H9 (cell line): ENCODE data around the gene COMT. TPM values are rescaled to one million over a fixed set of nuclear protein-coding genes. Genes with fewer than 3 reads are reported as not detected.

Experiments used
- DNase-seq: peaks from one replicate; pipeline ENCODE4 v3.0.0-alpha.2; 2017
- H2AFZ ChIP-seq: one replicate; pipeline ENCODE4 v1.6.1; 2013; ENCODE audit warnings: mild to moderate bottlenecking, low read length, control low read depth, moderate library complexity
- H2AK5ac ChIP-seq: 2 replicates; pipeline ENCODE4 v1.6.1; 2013; ENCODE audit warnings: low read length, control low read depth, mixed read lengths; ENCODE audit not compliant: insufficient read length
- H2BK120ac ChIP-seq: one replicate; pipeline ENCODE4 v1.6.1; 2013; ENCODE audit warnings: low read depth, mild to moderate bottlenecking, low read length, control low read depth, inconsistent platforms; ENCODE audit not compliant: poor library complexity, severe bottlenecking
- H2BK12ac ChIP-seq: 2 replicates; pipeline ENCODE4 v1.6.1; 2013; ENCODE audit warnings: low read length, control low read depth, mixed read lengths, low read depth; ENCODE audit not compliant: insufficient read length
- H2BK15ac ChIP-seq: 2 replicates; pipeline ENCODE4 v1.6.1; 2013; ENCODE audit warnings: low read depth, low read length, control low read depth
- H2BK20ac ChIP-seq: one replicate; pipeline ENCODE4 v1.6.1; 2013; ENCODE audit warnings: low read depth, mild to moderate bottlenecking, low read length, control low read depth, inconsistent platforms; ENCODE audit not compliant: poor library complexity, severe bottlenecking
- H2BK5ac ChIP-seq: 2 replicates; pipeline ENCODE4 v1.6.1; 2013; ENCODE audit warnings: low read length, control low read depth, mixed read lengths; ENCODE audit not compliant: insufficient read length
- H3K14ac ChIP-seq: 2 replicates; pipeline ENCODE4 v1.6.1; 2013; ENCODE audit warnings: low read length, control low read depth; ENCODE audit not compliant: insufficient read depth
- H3K18ac ChIP-seq: 2 replicates; pipeline ENCODE4 v1.6.1; 2013; ENCODE audit warnings: low read depth, mild to moderate bottlenecking, mixed read lengths, low read length, control low read depth; ENCODE audit not compliant: insufficient read length
- H3K23ac ChIP-seq: 2 replicates; pipeline ENCODE4 v1.6.1; 2013; ENCODE audit warnings: low read length, control low read depth, mixed read lengths, low read depth; ENCODE audit not compliant: insufficient read length
- H3K23me2 ChIP-seq: 2 replicates; pipeline ENCODE4 v1.6.1; 2013; ENCODE audit warnings: low read depth, mild to moderate bottlenecking, mixed read lengths, low read length, control low read depth; ENCODE audit not compliant: insufficient read length, poor library complexity, severe bottlenecking
- H3K27ac ChIP-seq: 2 replicates; pipeline ENCODE4 v1.5.1; 2013; ENCODE audit warnings: low read length, control low read depth, mixed read lengths, low read depth; ENCODE audit not compliant: insufficient read length
- H3K27me3 ChIP-seq: 2 replicates; pipeline ENCODE4 v1.6.1; 2013; ENCODE audit warnings: low read length, control low read depth, inconsistent platforms; ENCODE audit not compliant: insufficient read depth
- H3K4ac ChIP-seq: 2 replicates; pipeline ENCODE4 v1.6.1; 2013; ENCODE audit warnings: low read depth, mild to moderate bottlenecking, control low read depth, inconsistent platforms, low read length, moderate library complexity
- H3K4me1 ChIP-seq: 2 replicates; pipeline ENCODE4 v1.6.1; 2013; ENCODE audit warnings: low read length, control low read depth, inconsistent platforms; ENCODE audit not compliant: insufficient read depth
- H3K4me2 ChIP-seq: 2 replicates; pipeline ENCODE4 v1.6.1; 2013; ENCODE audit warnings: low read length, control low read depth, mixed read lengths; ENCODE audit not compliant: insufficient read length, insufficient read depth
- H3K56ac ChIP-seq: 2 replicates; pipeline ENCODE4 v1.6.1; 2013; ENCODE audit warnings: low read depth, mild to moderate bottlenecking, mixed read lengths, low read length, control low read depth; ENCODE audit not compliant: insufficient read length
- H3K79me1 ChIP-seq: 2 replicates; pipeline ENCODE4 v1.6.1; 2013; ENCODE audit warnings: low read depth, mild to moderate bottlenecking, moderate library complexity, low read length, control low read depth, inconsistent platforms; ENCODE audit not compliant: insufficient read depth, poor library complexity, severe bottlenecking
- H3K79me2 ChIP-seq: 2 replicates; pipeline ENCODE4 v1.6.1; 2013; ENCODE audit warnings: low read length, control low read depth, inconsistent platforms; ENCODE audit not compliant: insufficient read depth
- H3K9ac ChIP-seq: 2 replicates; pipeline ENCODE4 v1.6.1; 2013; ENCODE audit warnings: low read length, control low read depth, mixed read lengths; ENCODE audit not compliant: insufficient read length; ENCODE audit errors: extremely low read depth
- H3K9me3 ChIP-seq: one replicate; pipeline ENCODE4 v1.6.1; 2013; ENCODE audit warnings: low read depth, low read length, inconsistent platforms; ENCODE audit not compliant: control insufficient read depth
- H3T11ph ChIP-seq: one replicate; pipeline ENCODE4 v1.6.1; 2013; ENCODE audit warnings: mild to moderate bottlenecking, low read length, control low read depth, inconsistent platforms
- H4K20me1 ChIP-seq: one replicate; pipeline ENCODE4 v1.6.1; 2013; ENCODE audit not compliant: control insufficient read depth, insufficient read length, insufficient read depth
- H4K5ac ChIP-seq: 2 replicates; pipeline ENCODE4 v1.6.1; 2013; ENCODE audit warnings: low read depth, mild to moderate bottlenecking, mixed read lengths, low read length, control low read depth; ENCODE audit not compliant: insufficient read length
- H4K8ac ChIP-seq: replicated peaks from 2 replicates; pipeline ENCODE4 v1.6.1; 2013; ENCODE audit warnings: low read length, control low read depth, mixed read lengths, low read depth; ENCODE audit not compliant: insufficient read length
- H4K91ac ChIP-seq: 2 replicates; pipeline ENCODE4 v1.6.1; 2013; ENCODE audit warnings: low read depth, mild to moderate bottlenecking, moderate library complexity, mixed read lengths, low read length, control low read depth; ENCODE audit not compliant: insufficient read length
- H3K27ac Mint-ChIP-seq, 3 experiments: 2 replicates in 2 of 3; 3 replicates in 1 of 3; pipeline ENCODE4 v1.8.0; 2020 to 2021; ENCODE audit warnings: mixed read lengths in 3 of 3, mild to moderate bottlenecking in 1 of 3, moderate library complexity in 1 of 3
- H3K27me3 Mint-ChIP-seq: 2 replicates; pipeline ENCODE4 v1.8.0; 2021; ENCODE audit warnings: low read depth, mild to moderate bottlenecking, moderate library complexity, mixed read lengths
- H3K36me3 Mint-ChIP-seq, 3 experiments: 2 replicates in 2 of 3; 3 replicates in 1 of 3; pipeline ENCODE4 v1.8.0; 2020 to 2021; ENCODE audit warnings: low read depth in 3 of 3, mixed read lengths in 3 of 3; ENCODE audit not compliant: insufficient read depth in 1 of 3
- H3K4me1 Mint-ChIP-seq, 2 experiments: 2 replicates each; pipeline ENCODE4 v1.8.0; 2020; ENCODE audit warnings: mixed read lengths in 2 of 2
- H3K4me3 Mint-ChIP-seq, 2 experiments: 2 replicates in 1 of 2; 3 replicates in 1 of 2; pipeline ENCODE4 v1.8.0; 2020 to 2021; ENCODE audit warnings: mild to moderate bottlenecking in 2 of 2, mixed read lengths in 2 of 2, moderate library complexity in 1 of 2
- H3K9me3 Mint-ChIP-seq, 2 experiments: 2 replicates in 1 of 2; 3 replicates in 1 of 2; pipeline ENCODE4 v1.8.0; 2020; ENCODE audit warnings: mild to moderate bottlenecking in 2 of 2, mixed read lengths in 2 of 2, moderate library complexity in 1 of 2
- WGBS: extraction: QIAGEN DNeasy Blood & Tissue Kit; methylation state at CpG from one replicate; pipeline ENCODE4 v1.1.7; 2013; ENCODE audit warnings: missing lambda C conversion rate, low lambda C conversion rate, mixed read lengths; ENCODE audit not compliant: insufficient read length; ENCODE audit errors: extremely low coverage; 5-methylcytosine and 5-hydroxymethylcytosine counted together
- total RNA-seq: library from RNA; stranded (reverse); gene quantifications from 2 replicates; pipeline ENCODE4 v1.2.1, GENCODE V29; 2021
- TF ChIP-seq, protein P1 (sequence below): fragments of 200-600 bp; sonication (generic); conservative IDR thresholded peaks from 3 replicates; pipeline ENCODE4 v1.8.0; 2021; ENCODE audit warnings: antibody characterized with exemption, mild to moderate bottlenecking

Gene COMT
- total RNA-seq, 1 experiment from 2014 or later = 42.2 TPM

DNA sequence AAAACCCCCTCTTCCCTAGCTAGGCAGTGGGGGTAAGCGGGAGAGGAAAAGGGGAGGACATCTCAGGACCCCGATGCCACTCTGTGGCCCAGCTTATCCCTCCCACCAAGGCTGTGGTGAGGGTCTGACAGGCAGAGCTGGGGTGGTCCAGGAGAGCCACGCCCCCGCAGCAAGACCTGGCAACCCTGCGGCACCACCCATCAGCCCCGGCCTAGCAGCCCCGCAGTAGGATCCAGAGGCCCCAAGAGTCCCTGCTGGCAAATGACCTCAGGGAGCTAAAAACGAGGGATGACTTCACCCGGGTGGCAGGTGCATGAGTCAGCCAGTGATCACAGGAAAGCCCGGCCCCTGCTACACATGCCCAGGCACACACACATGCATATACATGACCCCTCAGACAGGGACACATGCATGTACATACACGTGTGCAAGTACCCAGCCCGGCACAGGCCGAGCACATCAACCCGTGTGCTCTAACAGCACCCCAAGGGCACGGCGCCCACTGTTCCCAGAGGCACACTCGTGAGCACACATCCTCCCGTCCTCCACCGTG, 42.7 kb downstream of the COMT start:
- no peak overlapping the region for H3K4me3 Mint-ChIP-seq
- peaks cover 3% of the 10 kb centered on the region for H4K20me1 ChIP-seq

More for the DNA sequence above, 42.7 kb downstream of the COMT start:
- no peaks in the 10 kb centered on the region for H3K79me2 ChIP-seq
- H2BK20ac ChIP-seq = no peak overlapping the region
- no peaks in the 10 kb centered on the region for H3K27me3 ChIP-seq
- no peak overlapping the region for H3K18ac ChIP-seq
- no peaks in the 10 kb centered on the region for H3K9me3 Mint-ChIP-seq
- no peak overlapping the region for H2BK15ac ChIP-seq
- H3T11ph ChIP-seq = no peak overlapping the region
- H2BK120ac ChIP-seq = no peak overlapping the region
- H3K36me3 Mint-ChIP-seq = peaks cover 3 to 16% (median 10%) of the 10 kb centered on the region in 3 experiments; a peak in 6 of 7 replicates
- no peak overlapping the region for H4K91ac ChIP-seq
- WGBS = no CpG with 5 or more reads among the region's 19 CpGs
- no peak overlapping the region for H3K14ac ChIP-seq
- H3K9ac ChIP-seq = no peak overlapping the region
- DNase-seq = no peak
- no peak overlapping the region for H3K56ac ChIP-seq
- no peak overlapping the region for H3K23ac ChIP-seq
- no peak overlapping the region for H4K8ac ChIP-seq
- no peaks in the 10 kb centered on the region for H3K9me3 ChIP-seq
- no peak overlapping the region for H2BK12ac ChIP-seq
- H3K27ac ChIP-seq = no peak overlapping the region
- H3K23me2 ChIP-seq = no peaks in the 10 kb centered on the region
- H2BK5ac ChIP-seq = no peak overlapping the region
- H3K4me1 ChIP-seq = no peaks in the 10 kb centered on the region; the same call in 1 of the 2 replicates
- peaks cover 4% of the 10 kb centered on the region for H3K79me1 ChIP-seq
- peaks cover 5 to 12% of the 10 kb centered on the region in 2 experiments; a peak in 3 of 4 replicates for H3K4me1 Mint-ChIP-seq
- H3K27ac Mint-ChIP-seq = no peak overlapping the region; a peak in 1 of 7 replicates
- no peak overlapping the region for H2AK5ac ChIP-seq
- H3K4ac ChIP-seq = no peak overlapping the region
- H3K27me3 Mint-ChIP-seq = no peaks in the 10 kb centered on the region
- H3K4me2 ChIP-seq = no peak overlapping the region
- no peak overlapping the region for H4K5ac ChIP-seq
- H2AFZ ChIP-seq = no peak overlapping the region
- TF ChIP-seq, protein P1, sequence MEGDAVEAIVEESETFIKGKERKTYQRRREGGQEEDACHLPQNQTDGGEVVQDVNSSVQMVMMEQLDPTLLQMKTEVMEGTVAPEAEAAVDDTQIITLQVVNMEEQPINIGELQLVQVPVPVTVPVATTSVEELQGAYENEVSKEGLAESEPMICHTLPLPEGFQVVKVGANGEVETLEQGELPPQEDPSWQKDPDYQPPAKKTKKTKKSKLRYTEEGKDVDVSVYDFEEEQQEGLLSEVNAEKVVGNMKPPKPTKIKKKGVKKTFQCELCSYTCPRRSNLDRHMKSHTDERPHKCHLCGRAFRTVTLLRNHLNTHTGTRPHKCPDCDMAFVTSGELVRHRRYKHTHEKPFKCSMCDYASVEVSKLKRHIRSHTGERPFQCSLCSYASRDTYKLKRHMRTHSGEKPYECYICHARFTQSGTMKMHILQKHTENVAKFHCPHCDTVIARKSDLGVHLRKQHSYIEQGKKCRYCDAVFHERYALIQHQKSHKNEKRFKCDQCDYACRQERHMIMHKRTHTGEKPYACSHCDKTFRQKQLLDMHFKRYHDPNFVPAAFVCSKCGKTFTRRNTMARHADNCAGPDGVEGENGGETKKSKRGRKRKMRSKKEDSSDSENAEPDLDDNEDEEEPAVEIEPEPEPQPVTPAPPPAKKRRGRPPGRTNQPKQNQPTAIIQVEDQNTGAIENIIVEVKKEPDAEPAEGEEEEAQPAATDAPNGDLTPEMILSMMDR = no peak
